AG09309 (cell line): Measurements from ENCODE around the gene ADGRG4.

Source experiments
- DNase-seq: peaks from one replicate; pipeline ENCODE4 v3.0.0-alpha.2; 2010; ENCODE audit warnings: low read depth
- H3K4me3 ChIP-seq: 2 replicates; pipeline ENCODE4 v1.5.1; 2011; ENCODE audit warnings: mild to moderate bottlenecking, low read depth, low read length, moderate library complexity; ENCODE audit not compliant: control insufficient read depth
- TF ChIP-seq, protein P1 (sequence below): IDR thresholded peaks from 2 replicates; pipeline ENCODE4 v1.5.1; 2011; ENCODE audit warnings: mild to moderate bottlenecking, low read depth, low read length, inconsistent platforms; ENCODE audit not compliant: insufficient read depth, control insufficient read depth; ENCODE audit errors: missing control alignments

ADGRG4 gene

DNA sequence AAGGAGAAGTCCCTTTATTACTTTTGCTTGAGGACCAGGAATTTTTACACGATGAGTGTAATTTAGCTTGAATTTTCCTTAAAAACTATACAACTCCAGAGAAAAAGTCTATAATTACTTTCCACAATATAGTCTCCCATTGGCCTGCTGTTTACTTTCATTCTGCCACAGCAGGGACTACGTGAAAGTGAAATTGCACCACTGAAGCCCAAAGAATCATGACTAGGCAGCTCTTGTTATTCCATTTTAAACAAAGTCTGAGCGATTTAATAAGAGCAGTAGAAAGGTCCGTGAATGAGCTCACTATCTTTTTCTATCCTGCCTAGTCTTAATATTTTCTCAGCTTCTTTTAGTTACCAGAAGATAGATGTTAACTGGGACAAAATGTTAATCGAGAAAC lies 68.6 kb downstream of the ADGRG4 start:
- no peak for DNase-seq
- TF ChIP-seq, protein P1, sequence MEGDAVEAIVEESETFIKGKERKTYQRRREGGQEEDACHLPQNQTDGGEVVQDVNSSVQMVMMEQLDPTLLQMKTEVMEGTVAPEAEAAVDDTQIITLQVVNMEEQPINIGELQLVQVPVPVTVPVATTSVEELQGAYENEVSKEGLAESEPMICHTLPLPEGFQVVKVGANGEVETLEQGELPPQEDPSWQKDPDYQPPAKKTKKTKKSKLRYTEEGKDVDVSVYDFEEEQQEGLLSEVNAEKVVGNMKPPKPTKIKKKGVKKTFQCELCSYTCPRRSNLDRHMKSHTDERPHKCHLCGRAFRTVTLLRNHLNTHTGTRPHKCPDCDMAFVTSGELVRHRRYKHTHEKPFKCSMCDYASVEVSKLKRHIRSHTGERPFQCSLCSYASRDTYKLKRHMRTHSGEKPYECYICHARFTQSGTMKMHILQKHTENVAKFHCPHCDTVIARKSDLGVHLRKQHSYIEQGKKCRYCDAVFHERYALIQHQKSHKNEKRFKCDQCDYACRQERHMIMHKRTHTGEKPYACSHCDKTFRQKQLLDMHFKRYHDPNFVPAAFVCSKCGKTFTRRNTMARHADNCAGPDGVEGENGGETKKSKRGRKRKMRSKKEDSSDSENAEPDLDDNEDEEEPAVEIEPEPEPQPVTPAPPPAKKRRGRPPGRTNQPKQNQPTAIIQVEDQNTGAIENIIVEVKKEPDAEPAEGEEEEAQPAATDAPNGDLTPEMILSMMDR, result no peak
- no peak overlapping the region for H3K4me3 ChIP-seq

DNA sequence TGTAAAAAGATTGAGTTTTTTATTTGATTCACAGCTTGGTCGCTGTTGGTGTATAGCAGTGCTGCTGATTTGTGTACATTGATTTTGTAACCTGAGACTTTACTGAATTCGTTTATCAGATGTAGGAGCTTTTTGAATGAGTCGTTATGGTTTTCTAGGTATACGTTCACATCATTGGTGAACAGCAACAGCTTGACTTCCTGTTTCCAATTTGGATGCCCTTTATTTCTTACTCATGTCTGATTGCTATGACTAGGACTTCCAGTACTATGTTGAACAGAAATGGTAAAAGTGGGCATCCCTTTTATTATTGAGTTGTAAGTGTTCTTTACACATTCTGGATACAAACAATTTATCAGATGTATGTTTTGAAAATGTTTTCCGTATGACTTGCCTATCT lies 76.0 kb downstream of the ADGRG4 start:
- no peak overlapping the region for H3K4me3 ChIP-seq
- no peak for DNase-seq
- TF ChIP-seq, protein P1, result no peak

DNA sequence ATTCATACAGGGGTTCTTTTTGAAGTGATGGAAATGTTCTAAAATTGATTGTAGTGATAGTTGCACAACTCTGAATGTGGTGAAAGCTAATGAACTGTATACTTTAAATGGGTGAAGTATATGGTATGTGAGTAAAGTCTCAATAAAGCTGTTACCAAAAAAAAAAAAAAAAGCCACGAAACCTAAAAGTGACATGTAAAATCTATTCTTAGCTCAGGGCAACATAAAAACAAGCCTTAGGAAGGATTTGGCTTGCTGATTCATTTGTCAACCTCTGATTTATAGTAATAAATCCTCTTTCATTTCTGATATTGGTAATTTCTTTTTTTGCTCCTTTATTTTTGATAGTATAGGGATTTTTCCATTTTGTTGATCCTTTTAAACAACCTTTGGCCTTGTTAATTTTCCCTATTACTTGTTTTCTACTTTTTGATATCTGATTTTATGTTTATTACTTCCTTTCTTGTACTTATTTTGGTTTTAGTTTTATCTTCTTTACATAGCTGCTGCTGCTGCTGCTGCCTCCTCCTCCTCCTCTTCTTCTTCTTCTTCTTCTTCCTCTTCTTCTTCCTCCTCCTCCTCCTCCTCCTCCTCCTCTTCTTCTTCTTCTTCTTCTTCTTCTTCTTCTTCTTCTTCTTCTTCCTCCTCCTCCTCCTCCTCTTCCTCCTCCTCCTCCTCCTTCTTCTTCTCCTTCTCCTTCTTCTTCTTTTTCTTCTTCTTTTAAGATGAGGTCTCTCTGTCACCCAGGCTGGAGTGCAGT lies 79.4 kb downstream of the ADGRG4 start:
- TF ChIP-seq, protein P1, result no peak
- no peak for DNase-seq
- H3K4me3 ChIP-seq, result no peak overlapping the region

DNA sequence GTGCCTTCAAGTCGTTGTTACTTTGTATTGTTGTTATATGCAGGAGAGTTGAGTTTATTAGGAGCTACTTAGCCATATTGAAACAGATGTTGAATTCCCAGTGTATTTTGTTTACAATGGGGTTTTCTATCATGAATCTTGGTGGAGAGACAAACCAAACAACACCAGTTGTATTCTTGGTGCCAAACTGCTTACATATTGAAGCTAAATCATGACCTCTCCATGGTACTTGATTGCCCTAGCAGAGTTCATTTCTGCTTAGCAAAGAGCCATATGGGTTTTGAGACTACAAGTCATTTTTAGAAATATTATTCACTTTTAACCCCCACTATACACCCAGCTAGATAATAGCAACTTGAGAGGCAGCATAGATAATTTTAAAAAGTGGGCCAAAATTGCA lies 85.4 kb downstream of the ADGRG4 start:
- no peak for DNase-seq
- no peak overlapping the region for H3K4me3 ChIP-seq
- TF ChIP-seq, protein P1, result no peak

DNA sequence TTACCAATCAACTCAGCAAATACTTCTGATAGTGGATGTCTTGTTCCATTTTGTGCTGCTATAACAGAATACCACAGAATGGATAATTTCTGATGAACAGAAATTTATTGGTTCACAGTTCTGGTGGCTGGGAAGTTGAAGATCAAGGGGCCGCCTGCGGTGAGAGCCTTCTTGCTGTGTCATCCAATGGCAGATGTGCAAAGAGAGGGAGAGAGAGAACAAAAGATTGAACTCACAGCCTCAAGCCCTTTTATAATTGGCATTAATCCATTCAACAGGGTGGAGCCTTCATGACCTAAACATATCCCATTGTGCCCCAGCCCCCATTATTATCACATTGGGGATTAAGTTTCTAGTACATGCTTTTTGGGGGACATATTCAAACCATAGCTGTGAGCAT lies 86.1 kb downstream of the ADGRG4 start:
- TF ChIP-seq, protein P1, result no peak
- no peak overlapping the region for H3K4me3 ChIP-seq
- DNase-seq, result no peak

DNA sequence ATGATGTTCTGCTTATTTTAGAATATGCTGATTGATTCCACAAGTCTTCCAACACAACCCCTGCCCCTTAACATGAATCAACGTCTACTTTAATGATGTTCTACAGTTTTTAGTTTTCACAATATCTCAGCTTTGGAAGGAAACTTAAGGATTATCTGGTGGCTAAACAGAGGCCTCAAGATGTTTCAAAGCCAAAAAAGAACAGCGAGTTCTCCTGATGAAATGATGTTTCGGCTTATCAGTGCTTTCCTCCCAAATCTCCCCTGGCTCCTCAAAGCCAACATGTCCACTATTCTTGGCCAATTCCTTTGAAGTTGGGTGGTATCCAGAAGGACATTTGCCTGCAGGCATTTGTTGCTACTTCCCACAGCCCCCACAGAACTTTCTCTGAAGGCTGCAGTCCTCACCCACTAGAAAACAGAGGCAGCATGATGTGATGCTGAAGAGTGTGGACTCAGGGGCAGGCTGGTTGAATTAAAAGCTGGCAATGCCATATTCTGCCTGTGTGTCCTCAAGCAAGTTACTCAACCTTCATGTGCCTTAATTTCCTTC lies 87.3 kb downstream of the ADGRG4 start:
- TF ChIP-seq, protein P1, result no peak
- no peak overlapping the region for H3K4me3 ChIP-seq
- no peak for DNase-seq
